SU-DHL-6 (cell line): ENCODE results near the gene B4GALT3.

Source experiments
- EZH2phosphoT487 ChIP-seq: fragments of 200-600 bp; sonication (generic), shearing (Covaris generic); conservative IDR thresholded peaks from 2 replicates; pipeline ENCODE4 v1.6.1; 2018; ENCODE audit warnings: mild to moderate bottlenecking, antibody characterized with exemption, low read length, moderate library complexity, mixed read lengths
- TF ChIP-seq, protein P1 (sequence below): fragments of 200-600 bp; sonication (generic); IDR thresholded peaks from one replicate; pipeline ENCODE4 v1.5.1; 2017; ENCODE audit warnings: antibody characterized with exemption, mild to moderate bottlenecking, low read length, moderate library complexity; ENCODE audit not compliant: insufficient read depth, poor library complexity, severe bottlenecking

DNA sequence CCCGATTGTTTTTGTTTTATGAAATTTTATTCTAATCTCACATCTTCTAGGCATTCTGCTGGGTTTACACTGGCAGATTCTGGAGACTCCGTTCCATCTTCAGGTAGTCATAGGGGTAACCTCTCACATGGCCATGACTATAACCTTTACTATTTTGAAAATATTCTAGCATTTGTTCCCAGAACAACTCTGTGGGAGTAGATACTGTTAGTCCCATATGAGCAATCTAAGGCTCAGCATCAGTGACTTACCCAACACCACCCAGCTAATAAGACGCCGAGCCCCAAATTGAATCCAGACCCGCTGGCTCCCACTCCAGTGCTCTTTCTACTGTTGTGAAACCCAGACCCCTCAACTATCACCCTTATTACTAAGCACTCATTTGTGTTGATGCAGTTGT, 11.7 kb upstream of the B4GALT3 start:
- TF ChIP-seq, protein P1, sequence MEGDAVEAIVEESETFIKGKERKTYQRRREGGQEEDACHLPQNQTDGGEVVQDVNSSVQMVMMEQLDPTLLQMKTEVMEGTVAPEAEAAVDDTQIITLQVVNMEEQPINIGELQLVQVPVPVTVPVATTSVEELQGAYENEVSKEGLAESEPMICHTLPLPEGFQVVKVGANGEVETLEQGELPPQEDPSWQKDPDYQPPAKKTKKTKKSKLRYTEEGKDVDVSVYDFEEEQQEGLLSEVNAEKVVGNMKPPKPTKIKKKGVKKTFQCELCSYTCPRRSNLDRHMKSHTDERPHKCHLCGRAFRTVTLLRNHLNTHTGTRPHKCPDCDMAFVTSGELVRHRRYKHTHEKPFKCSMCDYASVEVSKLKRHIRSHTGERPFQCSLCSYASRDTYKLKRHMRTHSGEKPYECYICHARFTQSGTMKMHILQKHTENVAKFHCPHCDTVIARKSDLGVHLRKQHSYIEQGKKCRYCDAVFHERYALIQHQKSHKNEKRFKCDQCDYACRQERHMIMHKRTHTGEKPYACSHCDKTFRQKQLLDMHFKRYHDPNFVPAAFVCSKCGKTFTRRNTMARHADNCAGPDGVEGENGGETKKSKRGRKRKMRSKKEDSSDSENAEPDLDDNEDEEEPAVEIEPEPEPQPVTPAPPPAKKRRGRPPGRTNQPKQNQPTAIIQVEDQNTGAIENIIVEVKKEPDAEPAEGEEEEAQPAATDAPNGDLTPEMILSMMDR = no peak
- no peak for TF ChIP-seq EZH2phosphoT487
